Measurements from ENCODE around the gene SRBD1.

The SRBD1 gene

GRCh38 chr2:45541450-45541849 is 69.6 kb downstream of the SRBD1 start:
- DNase-seq, result no peak

GRCh38 chr2:45540942-45541341 is 70.1 kb downstream of the SRBD1 start:
- no peak for DNase-seq

- no peak for DNase-seq
Measured at GRCh38 chr2:45533771-45534170, 77.3 kb downstream of the SRBD1 start.

GRCh38 chr2:45532181-45532580 is 78.9 kb downstream of the SRBD1 start:
- DNase-seq, result no peak

GRCh38 chr2:45524016-45524415 is 87.1 kb downstream of the SRBD1 start:
- DNase-seq, result no peak

- no peak for DNase-seq
Measured at GRCh38 chr2:45518546-45518945, 92.5 kb downstream of the SRBD1 start.

GRCh38 chr2:45510701-45511420 is 100.2 kb downstream of the SRBD1 start:
- DNase-seq, result no peak

GRCh38 chr2:45506756-45507155 is 104.3 kb downstream of the SRBD1 start:
- no peak for DNase-seq

GRCh38 chr2:45505138-45505537 is 105.9 kb downstream of the SRBD1 start:
- DNase-seq, result no peak

- DNase-seq, result no peak
Measured at GRCh38 chr2:45498661-45499550, 112.2 kb downstream of the SRBD1 start.

- no peak for DNase-seq
Measured at GRCh38 chr2:45497355-45497754, 113.7 kb downstream of the SRBD1 start.

GRCh38 chr2:45496869-45497268 is 114.2 kb downstream of the SRBD1 start:
- DNase-seq, result no peak

GRCh38 chr2:45494978-45495293 is 116.1 kb downstream of the SRBD1 start:
- no peak for DNase-seq

- no peak for DNase-seq
Measured at GRCh38 chr2:45494275-45494977, 116.6 kb downstream of the SRBD1 start.

GRCh38 chr2:45484965-45485364 is 126.1 kb downstream of the SRBD1 start:
- no peak for DNase-seq

- DNase-seq, result no peak
Measured at GRCh38 chr2:45483997-45484396, 127.1 kb downstream of the SRBD1 start.

GRCh38 chr2:45477546-45477945 is 133.5 kb downstream of the SRBD1 start:
- DNase-seq, result no peak

- DNase-seq, result no peak
Measured at GRCh38 chr2:45470531-45470930, 140.5 kb downstream of the SRBD1 start.

GRCh38 chr2:45469314-45470099 is 141.6 kb downstream of the SRBD1 start:
- no peak for DNase-seq

GRCh38 chr2:45468279-45468678 is 142.8 kb downstream of the SRBD1 start:
- DNase-seq, result no peak

- DNase-seq, result no peak
Measured at GRCh38 chr2:45466053-45466452, 145.0 kb downstream of the SRBD1 start.

- no peak for DNase-seq
Measured at GRCh38 chr2:45460825-45461224, 150.2 kb downstream of the SRBD1 start.

GRCh38 chr2:45459860-45460259 is 151.2 kb downstream of the SRBD1 start:
- DNase-seq, result no peak
